Astrocyte of the cerebellum (primary cell): ENCODE measurements around the gene RNU11.
"Not testable (repeated sequence)": the region's sequence is repeated elsewhere in the genome, so short reads cannot be mapped to it uniquely, and the experiment has no call there.

Experiments
- DNase-seq: peaks from one replicate; pipeline ENCODE4 v3.0.0-alpha.2; 2011; ENCODE audit warnings: low read depth
- H3K4me3 ChIP-seq: 2 replicates; pipeline ENCODE4 v1.5.1; 2011; ENCODE audit warnings: mild to moderate bottlenecking, low read depth, low read length, moderate library complexity
- in situ Hi-C: cut with HindIII; loops from 2 replicates; pipeline ENCODE4 v1.10.0; 2017; ENCODE audit warnings: low sequenced_read_pairs
- TF ChIP-seq, protein P1 (sequence below): IDR thresholded peaks from 2 replicates; pipeline ENCODE4 v1.5.1; 2012; ENCODE audit warnings: low read length, low read depth, moderate library complexity, mild to moderate bottlenecking; ENCODE audit errors: missing control alignments

The RNU11 gene

DNA sequence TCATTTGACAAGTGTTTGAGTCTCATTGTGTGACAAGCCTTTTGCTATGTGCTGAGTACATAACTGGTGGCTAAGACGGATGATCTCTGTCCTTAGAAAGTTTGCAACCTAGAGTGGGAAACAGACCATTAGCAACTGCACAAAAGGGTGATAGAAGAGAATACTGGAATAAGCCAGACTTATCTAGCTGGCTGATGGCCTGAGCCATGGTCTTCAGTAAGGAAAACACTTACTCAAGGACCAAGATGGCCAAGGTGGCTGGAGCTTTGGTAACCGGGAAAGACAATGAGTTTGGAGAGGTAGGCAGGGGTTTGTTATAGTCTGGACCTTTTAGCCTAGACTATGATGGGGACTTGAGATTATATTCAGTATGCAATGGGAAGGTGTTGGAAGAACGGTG lies 3.9 kb upstream of the RNU11 start:
- TF ChIP-seq, protein P1, sequence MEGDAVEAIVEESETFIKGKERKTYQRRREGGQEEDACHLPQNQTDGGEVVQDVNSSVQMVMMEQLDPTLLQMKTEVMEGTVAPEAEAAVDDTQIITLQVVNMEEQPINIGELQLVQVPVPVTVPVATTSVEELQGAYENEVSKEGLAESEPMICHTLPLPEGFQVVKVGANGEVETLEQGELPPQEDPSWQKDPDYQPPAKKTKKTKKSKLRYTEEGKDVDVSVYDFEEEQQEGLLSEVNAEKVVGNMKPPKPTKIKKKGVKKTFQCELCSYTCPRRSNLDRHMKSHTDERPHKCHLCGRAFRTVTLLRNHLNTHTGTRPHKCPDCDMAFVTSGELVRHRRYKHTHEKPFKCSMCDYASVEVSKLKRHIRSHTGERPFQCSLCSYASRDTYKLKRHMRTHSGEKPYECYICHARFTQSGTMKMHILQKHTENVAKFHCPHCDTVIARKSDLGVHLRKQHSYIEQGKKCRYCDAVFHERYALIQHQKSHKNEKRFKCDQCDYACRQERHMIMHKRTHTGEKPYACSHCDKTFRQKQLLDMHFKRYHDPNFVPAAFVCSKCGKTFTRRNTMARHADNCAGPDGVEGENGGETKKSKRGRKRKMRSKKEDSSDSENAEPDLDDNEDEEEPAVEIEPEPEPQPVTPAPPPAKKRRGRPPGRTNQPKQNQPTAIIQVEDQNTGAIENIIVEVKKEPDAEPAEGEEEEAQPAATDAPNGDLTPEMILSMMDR = no peak
- DNase-seq = no peak
- H3K4me3 ChIP-seq = no peak overlapping the region
- in situ Hi-C loops = no loop called here

DNA sequence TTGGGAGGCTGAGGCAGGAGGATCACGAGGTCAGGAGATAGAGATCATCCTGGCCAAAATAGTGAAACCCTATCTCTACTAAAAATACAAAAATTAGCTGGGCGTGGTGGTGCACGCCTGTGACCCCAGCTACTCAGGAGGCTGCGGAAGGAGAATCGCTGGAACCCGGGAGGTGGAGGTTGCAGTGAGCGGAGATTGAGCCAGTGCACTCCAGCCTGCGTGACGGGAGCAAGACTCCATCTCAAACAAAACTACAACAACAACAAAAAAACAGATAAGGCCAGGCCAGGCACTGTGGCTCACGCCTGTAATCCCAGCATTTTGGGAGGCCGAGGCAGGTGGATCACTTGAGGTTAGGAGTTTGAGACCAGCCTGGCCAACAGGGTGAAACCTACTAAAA lies 3.0 kb upstream of the RNU11 start:
- in situ Hi-C loops, DNase-seq, H3K4me3 ChIP-seq: not testable (repeated sequence)

DNA sequence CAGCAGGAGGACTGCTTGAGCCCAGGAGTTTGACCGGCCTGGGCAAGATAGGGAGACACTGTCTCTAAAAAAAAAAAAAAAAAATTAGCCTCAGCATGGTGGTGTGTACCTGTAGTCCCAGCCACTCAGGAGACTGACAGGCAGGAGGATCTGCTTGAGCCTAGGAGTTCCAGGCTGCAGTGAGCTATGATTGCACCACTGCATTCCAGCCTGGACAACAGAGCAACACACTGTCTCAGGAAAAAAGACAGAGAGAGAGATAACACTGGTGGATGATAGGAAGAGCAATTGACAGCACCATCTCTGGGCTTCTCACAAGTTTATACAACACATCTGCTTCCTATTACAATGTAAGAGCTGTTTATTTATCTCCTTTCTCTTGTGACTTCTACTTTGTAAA lies 2.4 kb upstream of the RNU11 start:
- no peak overlapping the region for H3K4me3 ChIP-seq
- no peak for DNase-seq
- TF ChIP-seq, protein P1 = no peak
- in situ Hi-C loops = no loop called here

DNA sequence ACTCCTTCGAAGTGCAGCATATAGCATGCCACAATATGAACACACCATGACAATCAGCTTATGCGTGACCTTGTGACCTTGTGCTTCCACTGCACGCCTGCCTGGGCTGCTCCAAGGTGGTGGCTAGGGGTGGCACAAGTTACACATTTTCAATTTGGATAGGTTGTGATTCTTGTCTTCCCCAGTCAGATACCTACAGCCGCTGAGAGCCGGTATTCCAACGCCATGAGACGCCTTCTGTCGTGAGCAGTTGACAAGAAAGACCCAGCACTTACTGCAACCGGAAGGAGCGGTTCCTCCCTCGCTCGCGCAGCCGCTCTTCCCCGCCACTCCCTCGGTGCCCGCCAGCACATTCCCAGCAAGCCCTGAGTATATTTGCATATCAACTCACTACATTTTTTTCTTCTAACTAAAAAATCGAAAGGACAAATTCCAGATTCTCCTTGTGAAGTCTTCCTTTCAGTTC lies 359 bp upstream of the RNU11 start:
- in situ Hi-C loops = no loop called here
- H3K4me3 ChIP-seq = peak overlapping the region; percentile 40
- peak; percentile 80 for DNase-seq
- TF ChIP-seq, protein P1 = no peak

DNA sequence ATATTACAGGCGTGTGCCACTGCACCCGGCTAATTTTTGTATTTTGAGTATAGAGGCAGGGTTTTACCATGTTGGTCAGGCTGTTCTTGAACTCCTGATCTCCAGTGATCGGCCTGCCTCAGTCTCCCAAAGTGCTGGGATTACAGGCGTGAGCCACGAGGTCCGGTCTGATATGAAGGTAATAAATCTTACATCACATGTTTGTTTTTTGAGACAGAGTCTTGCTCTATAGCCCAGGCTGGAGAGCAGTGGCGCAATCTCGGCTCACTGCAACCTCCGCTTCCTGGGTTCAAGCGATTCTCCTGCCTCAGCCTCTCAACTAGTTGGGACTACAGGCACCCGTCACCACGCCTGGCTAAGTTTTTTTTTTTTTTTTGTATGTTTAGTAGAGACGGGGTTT lies 4.7 kb downstream of the RNU11 start:
- DNase-seq, H3K4me3 ChIP-seq, in situ Hi-C loops: not testable (repeated sequence)

DNA sequence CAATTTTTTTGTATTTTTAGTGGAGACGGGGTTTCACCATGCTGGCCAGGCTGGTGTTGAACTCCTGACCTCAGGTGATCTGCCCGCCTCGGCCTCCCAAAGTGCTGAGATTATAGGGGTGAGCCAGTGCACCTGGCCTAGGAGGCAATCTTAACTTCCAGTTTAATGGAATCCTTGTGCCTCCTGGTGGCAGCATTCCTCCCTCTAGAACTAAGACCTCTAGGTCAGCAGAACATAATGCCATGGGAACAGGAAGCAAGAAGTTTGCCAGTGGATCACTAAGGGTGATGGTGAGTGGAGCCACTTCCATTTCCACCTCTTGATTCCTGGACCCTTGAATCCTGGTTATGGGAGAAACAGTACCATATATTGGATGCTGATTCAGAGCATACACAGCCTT lies 5.5 kb downstream of the RNU11 start:
- DNase-seq, H3K4me3 ChIP-seq, in situ Hi-C loops: not testable (repeated sequence)
- TF ChIP-seq, protein P1 = peak; percentile 23

DNA sequence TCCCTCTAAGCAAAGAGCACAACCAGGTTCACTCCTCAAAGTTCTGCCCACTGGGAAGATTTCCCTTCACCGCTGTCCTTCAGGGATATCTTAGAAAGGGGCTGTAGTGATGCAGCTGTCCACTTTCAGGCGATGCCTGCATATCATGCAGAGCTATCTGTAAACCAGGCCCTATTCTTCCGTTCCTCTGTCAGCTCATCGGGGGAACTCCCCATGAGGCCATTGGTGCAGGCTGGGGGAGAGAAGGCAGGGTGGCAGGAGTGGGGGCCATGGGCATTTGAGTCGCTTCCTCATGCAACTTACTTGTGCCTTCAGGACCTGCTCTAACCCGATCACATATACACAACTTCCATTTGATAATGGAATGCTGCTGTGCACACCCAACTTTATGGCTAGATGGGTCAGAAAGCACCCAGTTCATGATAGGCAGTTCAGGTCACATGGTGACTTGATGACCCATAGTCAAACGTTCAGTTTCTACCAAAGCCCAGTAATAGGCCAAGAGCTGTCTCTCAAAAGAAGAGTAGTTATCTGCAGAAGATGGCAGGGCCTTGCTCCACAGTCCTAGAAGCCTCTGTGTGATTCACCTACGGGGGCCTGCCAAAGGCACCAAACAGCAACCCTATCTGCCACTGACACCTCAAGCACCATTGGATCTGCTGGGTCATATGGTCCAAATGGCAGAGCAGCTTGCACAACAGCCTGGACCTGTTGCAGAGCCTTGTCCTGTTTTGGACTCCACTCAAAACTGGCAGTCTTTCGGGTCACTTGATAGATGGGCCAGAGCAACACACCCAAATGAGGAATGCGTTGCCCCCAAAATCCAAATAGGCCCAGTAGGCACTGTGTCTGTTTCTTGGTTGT lies 7.3 kb downstream of the RNU11 start:
- DNase-seq, H3K4me3 ChIP-seq, in situ Hi-C loops: not testable (repeated sequence)

DNA sequence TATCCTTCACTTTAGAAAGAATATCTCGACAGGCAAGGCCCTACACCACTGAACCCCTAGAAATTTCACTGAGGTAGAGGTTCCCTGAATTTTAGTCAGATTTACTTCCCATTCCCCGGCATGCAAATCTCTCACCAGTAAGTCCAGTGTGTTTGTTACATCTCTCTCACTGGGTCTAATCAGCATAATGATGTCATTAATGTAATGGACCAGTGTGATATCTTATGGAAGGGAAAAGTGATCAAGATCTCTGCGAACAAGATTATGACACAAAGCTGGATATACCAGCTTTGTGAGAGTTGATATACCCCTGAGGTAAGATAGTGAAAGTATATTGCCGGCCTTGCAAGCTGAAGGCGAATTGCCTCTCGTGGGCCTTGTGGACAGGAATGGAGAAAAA lies 7.9 kb downstream of the RNU11 start:
- H3K4me3 ChIP-seq = no peak overlapping the region
- in situ Hi-C loops = no loop called here
- TF ChIP-seq, protein P1 = no peak
- DNase-seq = no peak
